Inflammatory macrophage (primary cell): ENCODE measurements around the gene ATXN7L3B.
"Not testable (repeated sequence)": the region's sequence is repeated elsewhere in the genome, so short reads cannot be mapped to it uniquely, and the experiment has no call there.

Source experiments
- DNase-seq, 2 donors: peaks; one replicate each; pipeline ENCODE4 v3.0.0-alpha.2; 2020 to 2022
- total RNA-seq, 18 experiments: gene quantifications; one replicate each; lab custom pipeline; 2026; ENCODE audit warnings: mixed read lengths in 6 of 18, inconsistent platforms in 2 of 18; lab: John Stamatoyannopoulos, UW

Gene ATXN7L3B, protein sequence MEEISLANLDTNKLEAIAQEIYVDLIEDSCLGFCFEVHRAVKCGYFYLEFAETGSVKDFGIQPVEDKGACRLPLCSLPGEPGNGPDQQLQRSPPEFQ
- total RNA-seq = 53.4 to 95.9 (median 74.2) reads per million in 18 experiments

DNA sequence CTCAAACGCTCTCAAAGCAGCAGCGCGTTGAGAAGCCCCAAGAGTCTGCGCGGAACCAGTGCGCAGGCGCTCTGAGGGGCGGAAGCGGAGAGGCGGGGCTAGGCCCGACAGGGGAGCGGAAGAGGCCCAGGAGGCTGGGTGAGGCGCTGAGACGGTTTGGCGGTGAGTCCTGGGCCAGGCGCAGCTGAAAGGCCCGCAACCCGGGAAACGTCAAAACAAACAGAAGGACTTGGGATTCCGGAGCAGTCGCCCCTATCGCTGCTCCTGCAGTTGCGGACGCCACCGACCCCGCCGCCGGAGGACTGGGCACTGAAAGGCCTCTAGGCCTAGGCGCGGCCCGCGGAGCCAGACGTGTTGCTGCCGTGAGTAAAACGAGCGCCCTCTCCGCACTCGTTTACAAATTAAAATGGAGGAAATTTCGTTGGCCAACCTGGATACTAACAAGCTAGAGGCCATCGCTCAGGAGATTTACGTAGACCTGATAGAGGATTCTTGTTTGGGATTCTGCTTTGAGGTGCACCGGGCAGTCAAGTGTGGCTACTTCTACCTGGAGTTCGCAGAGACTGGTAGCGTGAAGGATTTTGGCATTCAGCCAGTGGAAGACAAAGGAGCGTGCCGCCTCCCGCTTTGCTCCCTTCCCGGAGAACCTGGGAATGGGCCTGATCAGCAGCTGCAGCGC is at the start of gene ATXN7L3B:
TSS of gene ATXN7L3B (plus strand) at position 129 of the 679 bp plus-strand sequence. CDS start at position 407, 278 bp downstream.
- DNase-seq = peak; percentile 95

DNA sequence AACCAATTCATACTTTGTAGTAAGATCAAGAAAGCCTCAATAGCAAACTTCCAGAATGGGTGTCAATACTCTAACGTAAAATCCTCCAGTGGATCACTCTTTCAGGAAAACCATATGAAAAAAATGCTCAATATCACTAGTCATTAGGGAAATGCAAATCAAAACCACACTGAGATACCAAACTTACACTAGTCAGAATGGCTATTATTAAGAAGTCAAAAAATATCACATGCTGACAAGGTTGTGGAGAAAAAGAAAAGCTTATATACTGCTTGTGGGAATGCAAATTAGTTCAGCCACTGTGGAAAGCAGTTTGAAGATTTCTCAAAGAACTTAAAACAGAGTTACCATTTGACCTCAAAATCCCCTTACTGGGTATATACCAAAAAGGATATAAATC is 49.5 kb upstream of the ATXN7L3B start:
- DNase-seq = no peak

DNA sequence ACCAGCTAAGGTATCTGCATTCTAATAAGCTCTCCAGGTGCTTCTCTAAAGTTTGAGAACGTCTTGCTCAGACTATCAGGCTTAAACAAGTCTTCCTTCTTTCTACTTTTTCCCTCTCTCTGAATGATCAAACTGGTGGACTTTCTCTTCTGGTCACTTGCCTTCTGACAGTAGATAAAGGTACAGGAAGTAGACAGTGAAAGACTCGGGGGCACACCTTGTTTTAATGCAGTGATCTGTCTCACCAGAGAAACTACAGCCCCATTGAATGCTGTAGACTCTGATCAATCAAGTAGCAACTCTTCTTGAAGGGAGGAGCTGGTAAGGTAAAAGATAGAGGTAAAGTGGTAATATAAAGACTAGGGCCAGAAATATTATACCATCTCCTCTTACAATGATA is 48.1 kb upstream of the ATXN7L3B start:
- DNase-seq = no peak

DNA sequence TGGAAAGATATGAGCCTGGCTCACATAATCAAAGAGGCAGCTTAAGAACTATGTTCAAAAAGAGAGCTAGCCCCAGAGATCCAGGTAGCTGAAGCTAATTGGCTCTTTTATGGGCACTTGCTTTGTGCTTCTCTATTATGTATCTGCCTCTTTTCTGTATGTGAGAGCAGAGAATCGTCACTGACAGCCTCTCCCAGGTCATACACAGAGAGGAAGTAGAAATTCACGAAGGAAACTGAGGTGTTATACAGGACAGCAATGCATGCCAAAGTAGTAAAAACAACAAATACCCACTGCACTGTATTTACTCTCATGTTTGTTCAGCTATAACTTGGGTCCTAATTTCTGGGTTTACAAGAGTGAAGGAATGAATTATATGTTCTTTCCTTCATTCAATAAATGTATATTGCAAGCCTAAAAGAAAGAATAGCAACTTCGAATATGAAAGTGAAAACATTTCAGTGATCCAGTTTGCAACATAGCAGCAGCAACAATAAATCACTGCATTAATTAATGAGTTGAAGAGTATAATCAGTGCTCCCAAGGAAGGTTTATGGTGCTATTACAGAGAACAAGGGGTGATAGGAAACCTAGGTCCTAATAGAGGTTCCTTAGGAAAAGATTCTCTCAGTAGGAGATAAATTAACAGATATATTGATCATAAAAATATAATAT is 47.1 kb upstream of the ATXN7L3B start:
- no peak for DNase-seq

DNA sequence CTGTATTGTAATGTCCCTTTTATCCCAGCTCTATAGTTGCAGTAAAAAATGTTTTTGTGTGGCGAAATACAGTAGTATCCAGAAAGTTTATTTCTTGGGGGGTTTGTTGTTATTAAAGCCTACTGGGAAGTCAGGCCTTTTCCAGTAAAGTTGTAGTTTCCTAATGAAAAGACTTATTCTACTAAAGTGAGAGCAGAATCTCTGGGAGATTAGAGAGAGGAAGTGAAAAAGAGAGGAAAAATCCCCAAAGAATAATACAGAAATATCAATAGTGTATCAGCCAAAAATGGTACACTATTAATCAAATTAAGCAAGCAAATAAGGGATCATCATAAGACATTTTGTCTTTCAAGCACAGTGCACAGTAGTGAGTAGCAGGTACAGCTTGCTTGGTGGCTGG is 46.3 kb upstream of the ATXN7L3B start:
- DNase-seq = no peak

DNA sequence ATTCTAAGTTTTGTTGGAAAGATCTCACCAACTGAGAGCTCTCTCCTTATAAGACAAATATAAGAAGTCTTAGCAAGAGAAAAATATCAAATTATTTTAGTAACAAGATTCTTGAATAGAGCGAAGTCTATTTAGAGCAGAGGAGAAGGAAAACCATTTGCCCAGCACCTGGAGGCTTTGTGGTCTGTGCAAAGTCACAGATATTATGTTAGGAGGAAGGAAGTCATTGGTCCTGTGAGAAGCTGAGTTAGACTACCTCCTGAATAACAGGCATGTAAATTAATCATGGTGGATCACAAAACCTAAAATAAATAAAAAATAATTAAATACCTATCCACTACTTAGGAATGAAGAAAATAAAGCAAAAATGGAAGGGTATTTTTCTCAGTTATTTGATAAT is 38.4 kb upstream of the ATXN7L3B start:
- no peak for DNase-seq

DNA sequence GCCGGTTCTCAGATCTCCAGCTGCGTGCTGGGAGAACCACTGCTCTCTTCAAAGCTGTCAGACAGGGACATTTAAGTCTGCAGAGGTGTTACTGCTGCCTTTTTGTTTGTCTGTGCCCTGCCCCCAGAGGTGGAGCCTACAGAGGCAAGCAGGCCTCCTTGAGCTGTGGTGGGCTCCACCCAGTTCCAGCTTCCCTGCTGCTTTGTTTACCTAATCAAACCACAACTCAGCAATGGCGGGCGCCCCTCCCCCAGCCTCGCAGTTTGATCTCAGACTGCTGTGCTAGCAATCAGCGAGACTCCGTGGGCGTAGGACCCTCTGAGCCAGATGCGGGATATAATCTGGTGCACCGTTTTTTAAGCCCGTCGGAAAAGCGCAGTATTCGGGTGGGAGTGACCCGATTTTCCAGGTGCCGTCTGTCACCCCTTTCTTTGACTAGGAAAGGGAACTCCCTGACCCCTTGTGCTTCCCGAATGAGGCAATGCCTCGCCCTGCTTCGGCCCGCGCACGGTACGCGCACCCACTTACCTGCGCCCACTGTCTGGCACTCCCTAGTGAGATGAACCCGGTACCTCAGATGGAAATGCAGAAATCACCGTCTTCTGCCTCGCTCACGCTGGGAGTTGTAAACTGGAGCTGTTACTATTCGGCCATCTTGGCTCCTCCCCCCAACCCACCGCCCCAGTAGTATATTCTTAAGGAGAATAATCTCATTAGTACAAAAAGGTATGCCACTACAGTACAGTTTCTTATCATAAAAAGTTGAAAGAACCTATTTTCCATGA is 28.6 kb upstream of the ATXN7L3B start:
- not testable (repeated sequence) for DNase-seq

DNA sequence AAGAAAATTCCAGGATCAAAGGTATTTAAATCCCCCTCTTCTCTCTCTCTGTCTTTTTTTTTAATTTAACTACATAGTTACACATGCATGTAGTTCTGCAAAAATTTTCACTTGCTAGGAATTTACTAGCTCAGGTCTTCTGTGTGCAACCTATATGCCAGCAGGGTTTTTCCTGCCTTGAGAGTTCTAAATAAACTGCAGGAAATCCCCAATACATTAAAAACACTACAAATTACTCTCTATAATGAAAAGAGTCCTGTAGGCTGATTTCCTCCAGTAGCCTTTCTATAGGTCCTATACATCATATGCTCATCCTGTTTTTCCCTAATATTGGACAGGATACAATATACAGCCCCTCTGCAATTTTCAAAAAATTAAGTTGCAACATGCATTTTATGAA is 27.7 kb upstream of the ATXN7L3B start:
- DNase-seq = no peak

DNA sequence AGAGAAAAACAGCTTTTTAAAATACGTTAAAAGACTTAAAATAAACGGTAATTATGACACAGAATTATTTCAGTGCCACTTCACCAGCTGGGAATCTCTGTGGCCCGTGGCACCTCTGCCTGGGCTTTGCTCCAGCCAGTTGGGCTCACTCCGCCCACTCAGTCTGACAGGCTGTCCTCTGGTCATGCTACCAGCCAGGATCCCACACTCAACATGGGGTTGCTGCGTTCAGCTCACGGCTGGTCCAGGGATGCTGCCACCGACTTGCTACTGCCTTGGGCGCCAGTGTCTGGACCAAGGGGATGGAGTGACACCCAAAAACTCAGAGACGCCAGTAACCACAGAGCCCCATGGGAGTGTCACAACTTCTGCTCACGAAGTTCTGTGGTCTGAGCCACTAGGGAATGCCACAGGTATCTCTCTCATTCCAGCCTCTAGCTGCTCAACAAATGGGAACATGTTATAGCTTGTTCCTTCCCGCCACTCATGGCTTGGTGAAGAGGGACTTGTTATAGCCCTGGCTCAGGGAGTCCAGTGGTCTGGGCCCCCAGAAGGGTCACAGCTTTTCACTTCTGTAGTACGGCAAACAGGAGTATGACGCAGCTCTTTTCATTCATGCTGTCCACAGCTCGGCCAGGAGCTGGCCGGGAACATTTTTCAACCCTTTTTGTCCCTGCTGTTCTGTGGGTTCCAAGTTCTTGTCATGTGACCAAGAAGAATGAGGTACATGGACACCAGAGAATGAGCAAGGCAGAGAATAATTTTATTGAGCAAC is 23.4 kb upstream of the ATXN7L3B start:
- no peak for DNase-seq

DNA sequence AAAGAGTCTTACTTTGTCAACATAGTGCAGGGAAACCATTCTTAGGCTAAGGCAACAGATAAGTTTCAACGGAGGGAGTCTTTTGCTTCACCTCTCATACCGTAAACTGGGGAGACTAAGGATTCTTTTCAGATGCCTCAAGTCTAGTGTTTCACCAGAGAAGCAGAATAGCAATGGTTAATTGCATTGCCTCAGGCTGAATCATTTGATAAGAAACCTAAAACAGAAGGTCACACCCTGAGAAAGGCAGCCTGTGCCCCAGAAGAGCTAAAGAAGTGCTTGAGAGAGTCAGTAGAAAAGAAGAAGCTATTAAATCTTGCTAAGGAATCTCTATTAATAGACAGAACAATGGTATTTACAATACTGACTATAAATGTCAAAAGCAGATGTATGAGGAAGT is 21.8 kb upstream of the ATXN7L3B start:
- DNase-seq = no peak

DNA sequence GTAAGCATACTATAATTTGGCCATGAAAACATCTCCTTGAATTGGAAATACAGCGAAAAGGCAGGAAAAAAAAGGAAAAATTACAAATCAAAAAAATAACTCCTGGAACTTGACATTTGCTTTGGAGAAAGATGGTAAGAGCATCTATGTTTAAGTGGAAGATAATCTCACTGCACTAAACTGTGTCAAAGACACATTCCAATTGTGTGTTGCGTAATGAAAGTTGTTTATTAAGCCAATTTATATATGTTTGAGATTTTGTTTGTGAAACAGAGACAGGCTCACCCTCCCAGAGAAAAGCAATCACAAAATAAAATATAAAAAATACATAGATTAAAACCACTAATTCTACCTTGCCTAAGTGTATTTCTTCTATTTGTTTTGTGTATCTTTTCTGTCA is 11.1 kb upstream of the ATXN7L3B start:
- no peak for DNase-seq

DNA sequence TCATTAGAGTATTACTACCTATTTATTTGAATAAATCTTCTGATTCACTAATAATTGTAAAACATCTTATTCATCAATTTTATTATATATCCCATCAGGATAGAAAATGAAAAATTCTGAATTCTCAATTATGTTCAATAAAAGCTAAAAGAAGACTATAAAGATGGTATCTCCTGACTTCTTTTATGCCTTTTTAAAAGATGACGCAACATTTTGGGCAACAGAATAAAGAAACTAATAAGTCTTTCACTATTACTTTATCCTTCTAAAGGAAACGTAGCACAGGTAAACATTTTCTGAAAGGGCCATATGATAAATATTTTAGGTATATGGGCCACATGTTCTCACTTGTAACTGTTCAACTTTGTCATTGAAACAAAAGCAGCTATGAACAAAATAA is 10.1 kb upstream of the ATXN7L3B start:
- no peak for DNase-seq

DNA sequence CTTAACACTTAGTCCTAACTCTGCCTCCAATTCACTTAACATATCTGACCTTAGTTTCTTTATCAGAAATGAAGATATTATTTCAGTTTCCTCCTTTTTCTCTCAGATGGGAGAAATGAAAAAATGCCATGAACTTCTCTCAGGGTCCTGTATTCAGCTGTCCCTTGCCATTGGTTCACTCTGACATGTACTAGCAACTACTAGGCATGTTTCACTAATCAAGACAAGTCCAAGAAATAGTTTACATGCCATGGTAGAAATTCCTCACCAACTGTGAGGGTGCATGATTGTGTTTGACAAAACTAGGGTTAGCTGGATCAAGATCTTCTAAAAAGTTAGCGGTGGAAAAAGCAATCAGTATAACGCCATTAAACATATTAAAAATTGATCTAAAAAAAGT is 7.0 kb upstream of the ATXN7L3B start:
- no peak for DNase-seq

DNA sequence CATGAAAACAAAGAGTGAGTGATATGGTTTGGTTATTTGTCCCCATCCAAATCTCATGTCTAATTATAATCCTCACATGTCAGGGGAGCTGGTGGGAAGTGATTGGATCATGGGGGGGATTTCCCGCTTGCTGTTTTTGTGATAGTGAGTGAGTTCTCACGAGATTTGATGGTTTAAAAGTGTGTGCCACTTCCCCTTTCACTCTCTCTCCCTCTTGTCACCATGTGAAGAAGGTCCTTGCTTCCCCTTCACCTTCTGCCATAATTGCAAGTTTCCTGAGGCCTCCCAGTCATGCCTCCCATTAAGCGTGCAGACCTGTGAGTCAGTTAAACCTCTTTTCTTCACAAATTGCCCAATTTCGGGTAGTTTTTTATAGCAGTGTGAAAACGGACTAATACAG is 2.1 kb upstream of the ATXN7L3B start:
- peak; percentile 2 to 16 for DNase-seq

DNA sequence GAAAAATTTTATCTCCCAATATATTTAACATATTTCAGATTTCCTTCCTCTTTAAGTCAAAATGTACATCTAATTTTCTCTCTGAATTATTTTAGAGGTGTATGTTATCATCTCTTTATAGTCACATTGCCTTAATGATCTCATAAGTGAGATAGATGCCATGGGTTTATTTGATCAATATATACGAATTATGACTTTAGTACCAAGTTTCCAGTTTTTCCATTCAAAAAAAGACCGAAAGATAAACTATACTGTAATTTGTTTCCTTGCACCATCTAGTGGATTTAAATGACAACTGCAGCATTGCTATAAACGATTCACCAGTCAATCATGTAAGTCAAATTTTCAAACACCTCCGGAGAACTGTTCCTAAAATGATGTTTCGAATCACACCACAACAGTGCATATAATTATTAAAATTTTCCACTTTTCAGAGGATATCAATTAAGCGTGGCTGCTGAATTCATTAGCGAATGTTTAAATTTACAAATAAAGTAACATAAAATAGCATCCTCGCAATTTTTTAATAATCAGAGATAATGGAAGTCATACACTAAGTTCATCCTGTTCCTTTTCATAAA is 419 bp upstream of the ATXN7L3B start:
- peak; percentile 39 to 68 for DNase-seq

DNA sequence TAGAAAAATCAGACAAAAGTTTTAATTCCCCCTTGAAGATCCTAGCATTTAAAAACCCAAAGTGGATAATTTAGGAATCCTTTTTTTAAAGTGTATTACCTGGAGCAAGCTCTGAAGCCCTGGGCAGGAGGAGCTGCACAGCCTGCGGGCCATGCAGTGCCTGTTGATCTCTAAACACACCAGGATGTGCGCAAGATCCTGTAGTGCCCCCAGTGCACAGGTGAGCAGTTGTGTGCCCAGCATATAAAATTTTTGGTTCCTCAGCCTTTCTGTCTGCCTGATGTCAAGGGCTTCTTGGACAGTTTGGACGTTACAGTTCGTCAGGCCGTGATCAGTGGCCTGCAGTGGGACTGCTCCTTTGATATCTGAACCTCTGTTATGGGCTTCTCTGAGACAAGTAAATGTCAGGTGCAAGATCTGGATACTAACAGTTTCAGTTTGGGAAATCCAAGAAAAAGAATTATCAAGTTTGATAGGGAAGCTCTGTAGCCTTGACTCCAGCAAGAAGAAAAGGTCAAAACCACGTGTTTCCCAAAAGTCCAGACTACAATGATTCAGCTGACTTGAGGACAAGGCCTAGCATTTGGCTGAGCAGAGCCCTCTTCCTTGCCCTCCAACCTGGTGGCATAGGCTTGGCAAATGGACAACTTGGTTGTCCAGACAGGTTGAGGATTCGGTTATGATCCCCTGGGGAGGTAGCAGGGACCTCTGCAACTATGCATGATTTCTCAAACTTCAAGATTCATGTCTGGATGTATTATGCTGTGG is 1.0 kb downstream of the ATXN7L3B start:
- peak in 1 of 2 donors; percentile 6 for DNase-seq

DNA sequence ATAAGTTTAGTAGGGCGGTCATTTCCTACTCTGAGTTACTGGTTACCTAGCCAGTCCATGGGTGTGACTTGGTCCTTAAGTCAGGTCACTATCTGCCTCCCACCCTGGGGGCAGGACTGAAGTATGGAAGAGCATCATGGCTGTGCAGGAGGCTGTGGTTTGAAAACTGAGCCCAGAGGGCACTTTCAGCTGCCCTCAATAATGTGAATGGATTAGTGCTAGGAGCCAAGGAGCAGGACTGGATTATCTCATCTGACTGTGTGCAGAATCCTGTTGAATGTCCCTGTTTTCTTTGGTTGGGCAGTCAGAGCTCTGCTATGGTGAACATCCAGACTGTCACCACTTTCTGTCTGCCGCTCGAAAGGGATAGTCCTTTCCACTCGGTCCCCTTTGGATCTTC is 1.6 kb downstream of the ATXN7L3B start:
- DNase-seq = no peak

DNA sequence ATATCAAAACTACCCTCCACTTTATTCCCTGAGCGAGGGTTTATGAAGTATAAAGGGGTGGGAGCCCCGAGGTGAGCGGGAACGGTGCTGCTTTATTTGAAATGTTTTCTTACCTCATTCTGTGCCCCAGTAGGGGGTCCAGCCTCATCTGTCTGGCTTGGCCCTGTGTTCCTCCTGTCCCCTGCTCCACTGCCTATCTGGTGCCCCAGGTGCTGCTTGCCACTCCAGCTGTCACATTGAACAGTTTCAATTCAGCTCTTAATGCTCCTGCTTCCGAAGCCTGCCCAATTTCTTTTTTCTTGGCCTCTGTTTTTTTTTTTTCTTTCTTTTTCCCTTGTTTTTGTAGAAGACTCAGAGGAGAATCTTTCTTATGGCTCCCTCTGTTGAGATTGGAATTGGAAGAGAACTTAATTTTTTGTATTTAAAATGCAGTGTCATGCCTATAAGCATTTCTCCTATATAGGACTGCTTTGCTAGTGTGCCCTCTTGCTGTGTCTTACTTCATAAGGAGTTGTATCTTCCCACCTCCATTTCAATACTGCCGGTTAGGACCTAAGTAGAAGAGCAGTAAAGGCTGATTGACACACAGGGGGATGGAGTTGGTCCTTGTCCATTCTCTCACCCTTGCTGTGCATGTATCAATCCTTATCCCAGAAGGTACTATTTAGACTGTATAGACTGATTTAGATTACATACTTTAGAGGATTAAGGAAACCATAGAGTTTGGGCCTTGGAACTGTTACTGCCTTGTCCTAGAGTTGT is 2.3 kb downstream of the ATXN7L3B start:
- no peak for DNase-seq

DNA sequence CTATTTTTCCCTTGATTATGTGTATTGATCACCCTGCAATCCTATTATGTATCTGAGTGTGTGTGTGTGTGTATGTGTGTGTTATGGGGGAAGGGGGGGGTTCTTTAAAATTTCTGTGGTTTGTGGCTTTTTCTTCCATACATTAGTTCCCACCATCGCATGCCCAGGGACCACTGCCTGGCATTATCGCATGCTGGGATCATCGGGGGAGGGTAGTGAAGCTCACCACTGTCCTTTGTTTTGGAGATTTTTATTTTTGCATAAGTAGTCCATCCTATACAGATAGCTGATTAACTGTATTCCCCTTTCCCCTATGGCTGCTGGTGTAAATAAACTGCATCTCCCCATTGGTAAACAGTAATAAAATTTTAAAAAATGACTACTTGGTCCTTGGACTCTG is 3.4 kb downstream of the ATXN7L3B start:
- DNase-seq = no peak

DNA sequence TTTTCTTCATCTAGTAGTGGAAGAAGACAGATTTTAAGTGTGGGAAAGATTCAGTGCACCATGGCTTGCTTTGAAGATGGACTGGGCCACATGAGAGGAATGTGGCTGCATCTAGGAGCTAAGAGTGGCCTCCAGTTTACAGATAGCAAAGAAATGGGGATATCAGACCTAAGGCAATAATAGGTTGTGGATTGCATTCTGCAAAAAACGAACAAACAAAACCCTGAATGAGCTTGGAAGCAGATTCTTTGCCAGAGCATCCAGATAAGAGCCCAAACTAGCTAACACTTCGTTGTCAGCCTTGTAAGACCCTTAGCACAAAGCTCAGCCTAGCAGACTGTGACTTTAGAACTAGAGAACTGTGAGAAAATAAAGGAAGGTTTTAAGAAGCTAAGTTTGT is 9.6 kb downstream of the ATXN7L3B start:
- no peak for DNase-seq

DNA sequence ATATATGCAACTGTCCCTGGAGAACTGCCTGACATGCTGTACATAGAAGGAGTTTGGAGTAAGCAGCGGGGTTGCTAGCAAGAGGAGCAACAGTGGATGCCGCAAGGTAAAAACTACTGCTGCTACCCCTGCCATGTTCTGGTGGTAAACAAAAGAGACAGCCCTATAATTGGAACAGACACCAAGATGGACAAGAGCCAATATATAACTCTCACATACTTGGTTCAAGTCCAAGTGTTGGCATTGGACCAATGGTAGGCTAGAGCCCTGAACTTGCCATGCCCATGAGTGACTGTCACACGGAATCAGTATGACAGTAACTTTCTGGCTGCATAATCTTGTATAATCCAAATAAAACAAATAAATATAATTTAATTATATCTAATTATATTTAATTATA is 13.7 kb downstream of the ATXN7L3B start:
- no peak for DNase-seq
